Mesenchymal stem cell (in vitro differentiated cells and primary cell): ENCODE measurements around the gene GSTM3.
"Not testable (repeated sequence)": the region's sequence is repeated elsewhere in the genome, so short reads cannot be mapped to it uniquely, and the experiment has no call there.

ENCODE experiments used
- DNase-seq: peaks from one replicate; pipeline ENCODE4 v3.0.0-alpha.2; 2013
- H2AFZ ChIP-seq: one replicate; pipeline ENCODE4 v1.6.1; 2013; ENCODE audit warnings: low read depth, mild to moderate bottlenecking, control low read depth, inconsistent platforms, low read length, moderate library complexity
- H2AK5ac ChIP-seq: 2 replicates; pipeline ENCODE4 v1.6.1; 2013; ENCODE audit warnings: low read length, moderate library complexity, mild to moderate bottlenecking, inconsistent platforms; ENCODE audit not compliant: severe bottlenecking
- H2BK120ac ChIP-seq: one replicate; pipeline ENCODE4 v1.6.1; 2013; ENCODE audit warnings: low read depth, mild to moderate bottlenecking, inconsistent platforms, low read length, moderate library complexity
- H2BK12ac ChIP-seq, 2 experiments: one replicate each; pipeline ENCODE4 v1.6.1; 2013; ENCODE audit warnings: inconsistent platforms in 2 of 2, low read length in 2 of 2, mild to moderate bottlenecking in 2 of 2, moderate library complexity in 2 of 2, control low read depth in 1 of 2
- H2BK15ac ChIP-seq: one replicate; pipeline ENCODE4 v1.6.1; 2013; ENCODE audit warnings: mild to moderate bottlenecking, low read depth, inconsistent platforms; ENCODE audit not compliant: poor library complexity, severe bottlenecking
- H2BK5ac ChIP-seq: 2 replicates; pipeline ENCODE4 v1.6.1; 2013; ENCODE audit warnings: low read depth, mild to moderate bottlenecking, low read length, control low read depth, inconsistent platforms; ENCODE audit not compliant: poor library complexity, severe bottlenecking
- H3K14ac ChIP-seq, 2 experiments: one replicate each; pipeline ENCODE4 v1.6.1; 2013; ENCODE audit warnings: inconsistent platforms in 2 of 2, low read length in 2 of 2, control low read depth in 1 of 2, mild to moderate bottlenecking in 1 of 2, moderate library complexity in 1 of 2
- H3K18ac ChIP-seq, 2 experiments: one replicate each; pipeline ENCODE4 v1.6.1; 2013; ENCODE audit warnings: inconsistent platforms in 2 of 2, low read length in 2 of 2, control low read depth in 1 of 2, low read depth in 1 of 2, mild to moderate bottlenecking in 1 of 2
- H3K23ac ChIP-seq, 2 experiments: one replicate each; pipeline ENCODE4 v1.6.1; 2013; ENCODE audit warnings: inconsistent platforms in 2 of 2, low read length in 2 of 2, mild to moderate bottlenecking in 2 of 2, moderate library complexity in 2 of 2, control low read depth in 1 of 2
- H3K27ac ChIP-seq: 2 replicates; pipeline ENCODE4 v1.5.1; 2013; ENCODE audit warnings: mild to moderate bottlenecking, moderate library complexity, low read length, control low read depth, inconsistent platforms; ENCODE audit not compliant: poor library complexity, severe bottlenecking
- H3K27me3 ChIP-seq, 2 experiments: 2 replicates each; pipeline versions ENCODE4 v1.6.1 to v1.7.0; 2013; ENCODE audit warnings: low read length in 2 of 2, mild to moderate bottlenecking in 2 of 2, moderate library complexity in 2 of 2, control low read depth in 1 of 2, inconsistent platforms in 1 of 2; ENCODE audit not compliant: control insufficient read depth in 1 of 2, insufficient read depth in 1 of 2
- H3K36me3 ChIP-seq, 2 experiments: 2 replicates each; pipeline versions ENCODE4 v1.6.1 to v1.7.0; 2013; ENCODE audit warnings: low read length in 2 of 2, control low read depth in 1 of 2, inconsistent platforms in 1 of 2, low read depth in 1 of 2, mild to moderate bottlenecking in 1 of 2; ENCODE audit not compliant: insufficient read depth in 2 of 2, control insufficient read depth in 1 of 2
- H3K4ac ChIP-seq, 2 experiments: one replicate each; pipeline ENCODE4 v1.6.1; 2013; ENCODE audit warnings: inconsistent platforms in 2 of 2, low read length in 2 of 2, mild to moderate bottlenecking in 2 of 2, moderate library complexity in 2 of 2, control low read depth in 1 of 2, low read depth in 1 of 2
- H3K4me1 ChIP-seq: 2 replicates; pipeline ENCODE4 v1.6.1; 2013; ENCODE audit warnings: low read depth, low read length, control low read depth; ENCODE audit not compliant: control insufficient read depth, insufficient read depth
- H3K4me2 ChIP-seq: 2 replicates; pipeline ENCODE4 v1.6.1; 2013; ENCODE audit warnings: low read length, mild to moderate bottlenecking, inconsistent platforms; ENCODE audit not compliant: poor library complexity, severe bottlenecking
- H3K4me3 ChIP-seq, 2 experiments: 2 replicates each; pipeline versions ENCODE4 v1.5.1 to v1.7.0; 2013; ENCODE audit warnings: low read length in 2 of 2, mild to moderate bottlenecking in 2 of 2, control low read depth in 1 of 2, low read depth in 1 of 2; ENCODE audit not compliant: insufficient read depth in 1 of 2
- H3K79me1 ChIP-seq: replicated peaks from 2 replicates; pipeline ENCODE4 v1.6.1; 2013; ENCODE audit warnings: mild to moderate bottlenecking, control low read depth, low read length, inconsistent platforms; ENCODE audit not compliant: poor library complexity, severe bottlenecking
- H3K9ac ChIP-seq: 2 replicates; pipeline ENCODE4 v1.7.0; 2013; ENCODE audit warnings: mild to moderate bottlenecking, low read length, moderate library complexity
- H3K9me3 ChIP-seq: 2 replicates; pipeline ENCODE4 v1.7.0; 2013; ENCODE audit warnings: mild to moderate bottlenecking, low read length; ENCODE audit not compliant: control insufficient read depth
- H4K8ac ChIP-seq: one replicate; pipeline ENCODE4 v1.6.1; 2013; ENCODE audit warnings: inconsistent platforms, mild to moderate bottlenecking, low read length, moderate library complexity
- H4K91ac ChIP-seq: one replicate; pipeline ENCODE4 v1.6.1; 2013; ENCODE audit warnings: mild to moderate bottlenecking, low read length, inconsistent platforms
- WGBS: methylation state at CpG from one replicate; pipeline ENCODE4 v1.1.7; 2013; ENCODE audit warnings: mixed read lengths; 5-methylcytosine and 5-hydroxymethylcytosine counted together

Gene GSTM3

GRCh38 chr1:109685399-109685798 is 55.4 kb downstream of the GSTM3 start:
- not testable (repeated sequence) for H4K91ac ChIP-seq

DNA sequence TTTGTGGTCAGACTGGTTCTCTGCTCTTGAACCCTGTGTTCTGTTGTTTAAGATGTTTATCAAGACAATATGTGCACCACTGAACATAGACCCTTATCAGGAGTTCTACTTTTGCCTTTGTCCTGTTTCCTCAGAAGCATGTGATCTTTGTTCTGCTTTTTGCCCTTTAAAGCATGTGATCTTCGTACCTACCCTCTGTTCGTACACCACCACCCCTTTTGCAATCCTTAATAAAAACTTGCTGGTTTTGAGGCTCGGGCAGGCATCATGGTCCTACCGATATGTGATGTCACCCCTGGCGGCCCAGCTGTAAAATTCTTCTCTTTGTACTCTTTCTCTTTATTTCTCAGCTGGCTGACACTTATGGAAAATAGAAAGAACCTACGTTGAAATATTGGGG is 56.1 kb downstream of the GSTM3 start:
- H3K36me3 ChIP-seq, H3K4me2 ChIP-seq, H4K8ac ChIP-seq, H2BK12ac ChIP-seq, H3K9ac ChIP-seq, H2AFZ ChIP-seq, H3K18ac ChIP-seq, H3K27ac ChIP-seq, H2AK5ac ChIP-seq, H3K9me3 ChIP-seq, H3K79me1 ChIP-seq, H3K14ac ChIP-seq, H3K27me3 ChIP-seq, H3K4me1 ChIP-seq, H3K23ac ChIP-seq, H2BK120ac ChIP-seq, H3K4me3 ChIP-seq, H3K4ac ChIP-seq, DNase-seq, H2BK5ac ChIP-seq, H2BK15ac ChIP-seq, H4K91ac ChIP-seq: not testable (repeated sequence)
- 92% methylated on average over 4 of the region's 6 CpGs for WGBS

More at GRCh38 chr1:109685399-109685798, 55.4 kb downstream of the GSTM3 start:
- H3K9ac ChIP-seq, H2BK15ac ChIP-seq, H3K14ac ChIP-seq, H3K9me3 ChIP-seq, H3K4ac ChIP-seq, H3K4me3 ChIP-seq, H3K79me1 ChIP-seq, H2AK5ac ChIP-seq, H3K4me2 ChIP-seq, H3K27ac ChIP-seq, H3K4me1 ChIP-seq, H3K27me3 ChIP-seq, H2BK120ac ChIP-seq, H2BK5ac ChIP-seq, DNase-seq, H3K36me3 ChIP-seq, H4K8ac ChIP-seq, H2AFZ ChIP-seq, H3K23ac ChIP-seq, H2BK12ac ChIP-seq, H3K18ac ChIP-seq: not testable (repeated sequence)
- no CpG with 5 or more reads among the region's 1 CpG for WGBS
